HuH-7 (cell line): ENCODE measurements around the gene ZNF775.
A peak's percentile ranks its signal among the peaks of the same experiment; 100 is the strongest.

Source experiments
- DNase-seq: peaks from one replicate; pipeline ENCODE4 v3.0.0; 2011; ENCODE audit warnings: low spot score

The ZNF775 gene

DNA sequence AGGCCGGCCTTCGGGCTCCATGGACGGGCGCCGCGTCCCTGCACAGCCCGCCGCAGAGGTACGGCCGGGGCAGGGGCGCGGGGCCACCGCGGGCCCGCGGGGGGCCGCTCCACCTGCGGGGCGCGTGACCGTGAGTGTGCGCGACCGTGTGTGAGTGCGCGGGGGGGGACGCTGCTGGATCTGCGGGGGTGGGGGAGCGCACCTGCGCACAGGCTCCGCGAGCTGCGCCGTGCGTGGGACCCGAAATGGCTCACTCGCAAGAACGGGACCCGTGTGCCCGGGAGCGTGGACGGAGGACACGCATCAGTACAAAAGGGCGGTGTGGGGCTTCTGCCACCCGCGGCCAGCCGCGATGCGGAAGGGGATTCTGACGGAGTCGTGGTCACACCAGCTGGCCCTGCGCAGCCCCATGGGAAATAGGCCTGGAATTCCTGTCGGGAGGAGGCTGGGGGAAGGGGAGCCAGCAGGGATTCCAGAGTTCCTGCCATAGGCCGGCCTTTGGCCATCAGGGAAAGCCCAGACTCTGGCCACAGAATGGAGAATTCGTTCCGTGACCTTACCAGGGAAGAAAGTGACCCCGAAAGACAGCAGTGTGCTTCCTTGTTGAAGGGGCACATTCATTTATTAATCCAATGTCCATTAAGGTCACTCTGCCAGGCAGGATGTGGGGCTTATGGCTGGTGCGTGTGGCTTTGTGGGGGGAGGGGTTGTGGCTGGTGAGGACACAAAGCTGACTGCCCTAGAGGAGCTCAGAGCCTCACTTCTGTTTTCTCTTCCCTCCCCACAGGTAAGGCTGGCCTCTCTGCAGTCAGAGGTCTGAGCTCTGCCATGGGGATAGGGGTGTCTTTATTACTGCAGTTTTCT is 10.0 kb upstream of the ZNF775 start:
- DNase-seq: peak; percentile 88

- DNase-seq: no peak
Measured at GRCh38 chr7:150369748-150370501, 9.2 kb upstream of the ZNF775 start.

- DNase-seq: no peak
Measured at GRCh38 chr7:150370612-150371071, 8.5 kb upstream of the ZNF775 start.

DNA sequence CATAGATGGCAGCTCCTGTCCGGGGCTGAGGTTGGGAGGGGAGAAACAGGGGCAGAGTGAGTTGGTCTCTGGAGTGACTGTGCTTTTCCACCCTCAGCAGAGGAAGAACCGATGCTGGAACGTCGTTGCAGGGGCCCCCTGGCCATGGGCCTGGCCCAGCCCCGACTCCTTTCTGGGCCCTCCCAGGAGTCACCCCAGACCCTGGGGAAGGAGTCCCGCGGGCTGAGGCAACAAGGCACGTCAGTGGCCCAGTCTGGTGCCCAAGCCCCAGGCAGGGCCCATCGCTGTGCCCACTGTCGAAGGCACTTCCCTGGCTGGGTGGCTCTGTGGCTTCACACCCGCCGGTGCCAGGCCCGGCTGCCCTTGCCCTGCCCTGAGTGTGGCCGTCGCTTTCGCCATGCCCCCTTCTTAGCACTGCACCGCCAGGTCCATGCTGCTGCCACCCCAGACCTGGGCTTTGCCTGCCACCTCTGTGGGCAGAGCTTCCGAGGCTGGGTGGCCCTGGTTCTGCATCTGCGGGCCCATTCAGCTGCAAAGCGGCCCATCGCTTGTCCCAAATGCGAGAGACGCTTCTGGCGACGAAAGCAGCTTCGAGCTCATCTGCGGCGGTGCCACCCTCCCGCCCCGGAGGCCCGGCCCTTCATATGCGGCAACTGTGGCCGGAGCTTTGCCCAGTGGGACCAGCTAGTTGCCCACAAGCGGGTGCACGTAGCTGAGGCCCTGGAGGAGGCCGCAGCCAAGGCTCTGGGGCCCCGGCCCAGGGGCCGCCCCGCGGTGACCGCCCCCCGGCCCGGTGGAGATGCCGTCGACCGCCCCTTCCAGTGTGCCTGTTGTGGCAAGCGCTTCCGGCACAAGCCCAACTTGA is 7.8 kb upstream of the ZNF775 start:
- DNase-seq: no peak

DNA sequence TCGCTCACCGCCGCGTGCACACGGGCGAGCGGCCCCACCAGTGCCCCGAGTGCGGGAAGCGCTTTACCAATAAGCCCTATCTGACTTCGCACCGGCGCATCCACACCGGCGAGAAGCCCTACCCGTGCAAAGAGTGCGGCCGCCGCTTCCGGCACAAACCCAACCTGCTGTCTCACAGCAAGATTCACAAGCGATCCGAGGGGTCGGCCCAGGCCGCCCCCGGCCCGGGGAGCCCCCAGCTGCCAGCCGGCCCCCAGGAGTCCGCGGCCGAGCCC is 7.2 kb upstream of the ZNF775 start:
- DNase-seq: no peak

DNA sequence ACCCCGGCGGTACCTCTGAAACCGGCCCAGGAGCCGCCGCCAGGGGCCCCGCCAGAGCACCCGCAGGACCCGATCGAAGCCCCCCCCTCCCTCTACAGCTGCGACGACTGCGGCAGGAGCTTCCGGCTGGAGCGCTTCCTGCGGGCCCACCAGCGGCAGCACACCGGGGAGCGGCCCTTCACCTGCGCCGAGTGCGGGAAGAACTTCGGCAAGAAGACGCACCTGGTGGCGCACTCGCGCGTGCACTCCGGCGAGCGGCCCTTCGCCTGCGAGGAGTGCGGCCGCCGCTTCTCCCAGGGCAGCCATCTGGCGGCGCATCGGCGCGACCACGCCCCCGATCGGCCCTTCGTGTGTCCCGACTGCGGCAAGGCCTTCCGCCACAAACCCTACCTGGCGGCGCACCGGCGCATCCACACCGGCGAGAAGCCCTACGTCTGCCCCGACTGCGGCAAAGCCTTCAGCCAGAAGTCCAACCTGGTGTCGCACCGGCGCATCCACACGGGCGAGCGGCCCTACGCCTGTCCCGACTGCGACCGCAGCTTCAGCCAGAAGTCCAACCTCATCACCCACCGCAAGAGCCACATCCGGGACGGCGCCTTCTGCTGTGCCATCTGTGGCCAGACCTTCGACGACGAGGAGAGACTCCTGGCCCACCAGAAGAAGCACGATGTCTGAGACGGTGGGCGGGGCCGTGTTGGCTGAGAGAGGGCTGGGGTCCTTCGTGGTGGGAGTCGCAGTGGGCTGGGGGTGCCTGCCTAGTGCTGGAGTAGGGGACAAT is 6.7 kb upstream of the ZNF775 start:
- no peak for DNase-seq

DNA sequence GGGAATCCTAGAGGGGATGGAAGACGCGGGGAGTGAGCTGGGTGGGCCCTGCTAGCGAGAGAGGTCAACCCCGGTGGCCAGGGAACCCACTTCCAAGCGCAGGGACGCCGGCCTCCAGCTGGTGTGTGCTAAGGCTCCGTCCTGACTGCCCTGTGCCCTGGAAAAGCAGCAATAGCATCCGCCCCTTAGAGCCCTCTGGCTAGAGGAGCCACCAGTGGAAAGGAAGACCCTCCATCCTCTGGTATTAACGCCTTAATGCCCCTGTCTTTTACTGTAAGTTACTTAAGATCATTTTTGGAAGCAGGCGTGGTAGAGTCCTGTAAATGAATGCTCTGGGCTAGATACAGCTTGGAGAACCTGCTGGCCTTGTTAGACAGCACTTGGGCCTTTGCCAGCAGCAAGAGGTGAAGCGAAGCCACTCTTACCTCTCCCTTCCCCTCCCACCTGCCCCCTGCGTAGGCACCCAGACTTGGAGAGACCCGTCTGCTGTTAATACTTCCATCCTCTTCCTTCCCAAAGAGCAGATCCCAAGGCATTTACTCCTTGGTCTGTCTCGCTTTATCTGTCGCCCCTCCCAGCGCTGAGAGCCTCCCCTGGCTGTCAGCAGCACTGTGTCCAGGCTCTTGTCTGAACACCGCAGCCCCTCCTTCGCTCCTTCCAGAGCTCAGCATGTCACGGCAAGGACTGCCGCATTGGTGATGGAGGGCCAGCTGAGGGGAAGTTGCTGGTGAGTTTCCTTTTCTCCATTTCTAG is 5.9 kb upstream of the ZNF775 start:
- no peak for DNase-seq

DNA sequence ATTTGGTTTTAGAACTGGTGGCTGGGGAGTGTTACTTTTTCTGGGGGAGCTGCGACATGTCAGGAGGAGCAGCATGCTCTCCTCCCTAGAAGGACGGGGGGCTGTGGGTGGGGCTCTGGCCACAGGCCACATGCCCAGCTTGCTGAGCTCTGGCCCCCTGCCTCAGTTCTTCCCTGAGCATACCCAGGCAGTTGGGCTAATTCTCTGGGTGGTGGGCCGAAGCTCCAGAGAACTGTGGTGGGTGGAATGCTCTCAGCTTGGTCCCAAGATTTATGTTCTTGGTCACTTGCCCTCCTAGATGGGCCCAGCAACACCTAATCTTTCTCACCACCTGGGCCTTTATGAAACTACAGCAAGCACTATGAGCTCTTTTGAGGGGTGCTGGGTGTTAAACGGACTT is 5.1 kb upstream of the ZNF775 start:
- DNase-seq: no peak

DNA sequence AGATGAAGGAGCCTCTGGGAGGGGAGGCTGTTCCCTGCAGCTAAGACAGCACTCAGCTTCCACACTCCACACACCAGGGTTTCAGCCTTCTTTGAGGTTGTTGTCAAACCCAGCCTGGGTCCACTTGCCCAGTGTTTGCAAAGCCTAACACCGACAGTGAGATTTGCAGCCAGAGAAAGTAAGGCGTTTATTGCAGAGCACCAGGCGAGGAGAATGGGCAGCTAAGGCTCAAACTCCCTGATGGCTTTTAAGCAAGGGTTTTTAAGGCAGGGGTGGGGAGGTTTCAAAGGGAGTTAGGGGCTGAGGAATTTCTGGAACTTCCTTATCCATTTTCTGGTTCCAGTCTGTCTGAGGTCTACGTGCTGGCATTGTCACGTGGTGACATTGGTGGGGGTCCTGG is 4.7 kb upstream of the ZNF775 start:
- DNase-seq: no peak

GRCh38 chr7:150375662-150376521 is 3.2 kb upstream of the ZNF775 start:
- no peak for DNase-seq

DNA sequence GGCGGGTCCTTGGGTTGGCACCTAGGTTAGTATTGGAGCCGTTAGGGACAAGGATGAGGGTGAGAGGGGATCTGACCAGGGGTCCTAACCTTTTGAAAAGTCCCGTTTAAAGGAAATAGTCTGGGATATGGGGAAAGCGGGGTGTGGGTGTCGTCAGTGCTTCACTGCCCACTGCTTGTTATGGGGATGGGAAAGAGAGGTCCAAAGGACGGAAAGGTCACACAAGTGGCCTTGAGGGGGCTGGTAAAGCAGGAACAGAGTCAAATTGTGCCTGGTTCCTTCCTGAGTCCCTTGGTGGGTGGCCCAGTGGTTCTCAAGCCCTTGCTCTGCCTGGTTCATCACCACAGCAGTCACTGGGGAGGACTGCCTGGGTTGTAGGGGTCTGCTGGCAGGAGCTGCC is 2.6 kb upstream of the ZNF775 start:
- no peak for DNase-seq

DNA sequence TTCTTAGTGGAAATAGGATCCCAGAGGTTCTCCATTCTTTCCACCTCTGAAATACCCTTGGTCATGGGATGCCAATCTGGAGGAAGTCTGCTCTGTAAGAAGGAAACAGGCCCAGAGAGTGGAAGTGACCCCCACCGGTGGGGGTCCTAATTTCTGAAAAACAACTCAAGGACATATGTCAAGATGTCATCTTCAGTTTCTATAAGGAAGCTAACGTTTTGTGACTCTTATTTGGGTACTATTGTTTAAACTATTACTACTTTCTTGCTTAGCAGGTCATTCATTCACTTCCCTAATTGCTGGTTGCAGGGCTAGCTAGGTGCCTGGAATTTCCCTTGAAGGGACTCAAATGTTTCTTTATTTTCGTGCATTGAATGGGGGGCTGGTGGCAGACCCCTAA is 1.9 kb upstream of the ZNF775 start:
- no peak for DNase-seq

GRCh38 chr7:150377635-150378034 is 1.5 kb upstream of the ZNF775 start:
- no peak for DNase-seq

- DNase-seq: peak; percentile 66
Measured at GRCh38 chr7:150378115-150378852, 846 bp upstream of the ZNF775 start.

GRCh38 chr7:150379441-150380379 is 580 bp downstream of the ZNF775 start:
- DNase-seq: no peak

GRCh38 chr7:150380463-150380862 is 1.3 kb downstream of the ZNF775 start:
- DNase-seq: no peak

DNA sequence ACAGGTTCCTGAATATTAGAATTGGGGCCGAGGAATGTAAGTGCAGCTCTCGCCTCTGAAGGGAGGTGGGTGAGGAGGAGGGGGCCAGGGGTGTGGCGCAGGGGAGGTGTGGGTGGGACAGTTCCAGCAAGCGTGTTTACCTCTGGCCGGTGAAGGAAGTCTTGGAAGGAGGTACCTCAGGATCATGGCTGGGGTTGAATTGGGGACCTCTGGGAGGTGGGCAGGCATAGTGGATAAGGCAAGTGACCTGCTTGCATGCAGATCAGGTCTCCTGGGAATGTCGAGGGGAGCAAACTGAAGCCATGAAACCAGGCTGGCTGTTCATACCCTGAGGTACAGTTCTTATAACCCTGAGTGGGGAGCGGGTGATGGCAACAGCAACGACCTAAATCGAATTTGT is 2.0 kb downstream of the ZNF775 start:
- DNase-seq: no peak

DNA sequence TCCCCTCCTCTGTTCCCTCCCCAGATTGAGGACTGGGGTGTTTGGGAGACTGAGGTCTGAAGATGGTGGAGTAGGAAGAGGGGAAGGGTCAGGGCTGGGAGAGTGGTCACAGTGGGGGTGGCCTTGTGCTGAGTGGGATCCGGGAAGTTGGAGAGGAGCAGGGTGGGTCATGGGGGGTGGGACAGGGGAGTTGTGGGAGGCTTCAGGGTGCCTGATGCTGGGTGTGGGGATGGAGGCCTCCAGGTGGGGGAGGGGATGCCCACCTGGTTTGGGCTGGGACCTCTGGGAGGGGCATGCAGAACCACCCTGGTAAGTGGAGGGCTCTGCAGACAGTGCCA is 2.6 kb downstream of the ZNF775 start:
- DNase-seq: no peak
